Measurements from ENCODE around the gene CD63. TPM values are rescaled to one million over a fixed set of nuclear protein-coding genes. Genes with fewer than 3 reads are reported as not detected.

The CD63 gene
- total RNA-seq, 1 donor, result 2,280 TPM

- H3K4me3 ChIP-seq (ENCODE audit: low read depth, low read length), result no peak overlapping the region
- DNase-seq (ENCODE audit: low read depth), result no peak
- TF ChIP-seq CTCF (IDR thresholded peaks at IDR 0.05; ENCODE audit: insufficient read depth, low read depth, low read length), result no peak
Observed at GRCh38 chr12:55721601-55722213, 7.1 kb downstream of the CD63 start.

GRCh38 chr12:55720894-55721444 is 7.8 kb downstream of the CD63 start:
- TF ChIP-seq CTCF (IDR thresholded peaks at IDR 0.05; ENCODE audit: insufficient read depth, low read depth, low read length), result peak; percentile 45
- no peak overlapping the region for H3K4me3 ChIP-seq (ENCODE audit: low read depth, low read length)
- peak; percentile 79 for DNase-seq (ENCODE audit: low read depth)

GRCh38 chr12:55720071-55720564 is 8.7 kb downstream of the CD63 start, which contains the start of gene RDH5:
TSS of gene RDH5 (plus strand) at chr12:55720393. CDS start at chr12:55721185, 792 bp downstream.
- peak; percentile 55 for DNase-seq (ENCODE audit: low read depth)
- no peak for TF ChIP-seq CTCF (IDR thresholded peaks at IDR 0.05; ENCODE audit: insufficient read depth, low read depth, low read length)
- H3K4me3 ChIP-seq (ENCODE audit: low read depth, low read length), result no peak within 1 kb of the TSS

GRCh38 chr12:55719371-55719770 is 9.4 kb downstream of the CD63 start:
- no peak for DNase-seq (ENCODE audit: low read depth)
- TF ChIP-seq CTCF (IDR thresholded peaks at IDR 0.05; ENCODE audit: insufficient read depth, low read depth, low read length), result no peak
- no peak overlapping the region for H3K4me3 ChIP-seq (ENCODE audit: low read depth, low read length)

GRCh38 chr12:55718624-55719275 is 10.1 kb downstream of the CD63 start:
- DNase-seq (ENCODE audit: low read depth), result no peak
- no peak overlapping the region for H3K4me3 ChIP-seq (ENCODE audit: low read depth, low read length)
- no peak for TF ChIP-seq CTCF (IDR thresholded peaks at IDR 0.05; ENCODE audit: insufficient read depth, low read depth, low read length)

GRCh38 chr12:55718015-55718414 is 10.8 kb downstream of the CD63 start:
- no peak for TF ChIP-seq CTCF (IDR thresholded peaks at IDR 0.05; ENCODE audit: insufficient read depth, low read depth, low read length)
- DNase-seq (ENCODE audit: low read depth), result no peak
- no peak overlapping the region for H3K4me3 ChIP-seq (ENCODE audit: low read depth, low read length)

All from fibroblast of villous mesenchyme (primary cell).